ENCODE measurements around the gene HIVEP3.

HIVEP3 gene

DNA sequence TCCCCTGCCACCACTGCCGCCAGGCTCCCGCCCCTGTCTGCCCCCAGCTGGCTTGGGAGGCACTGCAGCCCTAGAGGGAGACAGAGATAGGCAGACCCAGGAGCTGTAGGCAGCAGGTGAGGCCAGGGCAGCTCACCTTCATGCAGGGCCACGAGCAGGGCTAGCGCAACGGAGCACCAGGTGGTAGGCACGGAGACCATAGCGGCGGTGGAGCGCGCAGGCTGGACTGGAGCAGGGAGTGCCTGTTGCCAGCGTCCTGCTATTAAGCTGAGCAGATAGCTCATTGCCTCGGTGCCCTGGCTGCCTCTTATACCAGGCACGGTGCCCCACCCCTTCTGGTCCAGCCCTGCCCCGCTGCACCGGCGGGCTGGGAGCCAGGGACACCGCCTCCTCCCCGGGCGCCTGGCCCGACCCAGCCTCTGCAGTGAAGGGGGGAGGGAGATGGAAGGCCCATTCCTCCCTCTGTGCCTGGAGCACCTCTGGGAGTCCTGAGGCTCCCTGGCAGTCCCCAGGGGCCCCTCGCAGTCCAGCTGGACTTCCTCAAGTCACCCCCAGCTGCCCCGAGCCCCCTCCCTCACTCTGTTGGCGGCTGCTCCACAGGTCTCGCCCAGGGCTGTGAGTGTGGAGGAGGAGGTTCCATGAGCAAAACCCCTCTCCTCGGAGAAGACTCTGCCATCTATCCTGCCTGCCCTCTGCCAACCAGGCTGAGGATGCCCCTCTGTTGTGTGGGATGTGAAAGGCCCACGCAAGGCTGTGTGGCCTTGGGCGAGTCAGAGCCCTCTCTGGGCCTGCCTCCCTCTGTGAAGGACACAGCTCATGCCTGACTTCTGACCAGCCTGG lies 434.1 kb downstream of the HIVEP3 start, which contains the start of gene EDN2:
TSS of gene EDN2 (minus strand) at position 282 of the 840 bp plus-strand sequence. CDS start at position 200, 82 bp downstream.
- H3K4me1 Mint-ChIP-seq: no peaks in the 10 kb centered on the region
- no peaks in the 10 kb centered on the region for H3K9me3 Mint-ChIP-seq
- no peak within 1 kb of the TSS for H3K27ac Mint-ChIP-seq
- no peak within 1 kb of the TSS for H3K4me3 Mint-ChIP-seq
- no peaks in the 10 kb centered on the region for H3K36me3 Mint-ChIP-seq
- peaks cover 2% of the 10 kb centered on the region for H3K27me3 Mint-ChIP-seq

DNA sequence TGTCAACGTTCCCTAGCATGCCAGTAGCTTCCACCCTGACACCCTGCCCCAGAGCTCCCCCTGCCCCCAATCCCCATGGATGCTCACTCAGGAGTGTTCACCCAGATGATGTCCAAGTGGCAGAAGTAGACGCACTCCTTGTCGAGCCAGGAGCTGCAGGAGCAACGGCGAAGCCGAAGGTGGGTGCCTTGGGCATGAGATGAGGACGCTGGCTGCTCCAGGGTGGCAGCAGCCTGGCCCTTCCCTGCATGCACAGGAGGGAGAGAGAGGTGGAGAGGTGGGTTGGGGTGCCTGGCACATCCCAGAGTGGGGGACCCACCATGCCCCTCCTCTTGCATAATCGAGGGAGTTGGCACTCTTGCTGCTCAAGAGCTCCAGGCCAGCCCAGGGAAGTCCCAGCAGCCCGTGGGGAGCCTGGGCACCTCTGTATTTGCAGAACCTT lies 434.7 kb downstream of the HIVEP3 start:
- H3K4me3 Mint-ChIP-seq: no peak overlapping the region
- H3K9me3 Mint-ChIP-seq: no peaks in the 10 kb centered on the region
- no peaks in the 10 kb centered on the region for H3K4me1 Mint-ChIP-seq
- H3K36me3 Mint-ChIP-seq: no peaks in the 10 kb centered on the region
- H3K27me3 Mint-ChIP-seq: peaks cover 2% of the 10 kb centered on the region
- no peak overlapping the region for H3K27ac Mint-ChIP-seq

DNA sequence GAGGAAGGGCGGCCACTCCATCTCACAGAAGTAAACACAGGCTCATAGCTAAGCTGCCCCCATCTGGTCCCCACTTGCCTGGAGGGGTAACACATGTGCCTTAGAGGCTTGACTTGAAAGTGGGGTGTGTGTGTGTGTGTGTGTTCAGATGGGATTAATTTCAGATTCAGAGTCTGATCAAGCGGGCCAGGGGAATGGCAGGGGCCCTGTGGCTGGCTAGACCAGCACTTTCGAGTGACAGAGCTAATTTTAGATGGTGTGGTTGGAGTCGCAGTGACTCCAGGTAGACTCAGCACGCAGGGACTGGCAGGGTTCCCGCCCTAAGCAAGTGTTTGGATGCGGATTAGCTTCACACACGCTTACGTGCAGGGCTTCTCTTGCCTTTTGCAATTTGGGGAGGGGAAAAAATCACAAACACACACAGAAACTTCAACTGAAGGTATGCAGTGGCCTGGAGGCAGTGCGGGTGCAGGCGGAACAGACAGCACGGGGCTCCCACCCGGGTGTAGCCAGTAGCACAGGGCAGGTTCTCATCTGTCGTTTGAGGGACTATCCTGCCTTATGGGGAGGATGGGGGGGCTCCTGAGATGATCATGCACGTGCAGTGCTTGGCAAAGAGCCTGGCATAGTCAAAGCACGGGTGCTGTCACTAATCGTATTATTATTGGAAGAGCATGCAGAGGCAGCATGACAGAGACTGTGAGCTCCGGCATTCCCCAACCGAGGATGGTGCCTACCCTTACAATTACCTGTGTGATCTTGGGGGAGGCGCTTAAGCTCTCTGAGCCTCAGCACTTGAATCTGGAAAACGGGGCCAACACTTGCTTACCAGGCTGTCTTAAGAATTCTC lies 435.5 kb downstream of the HIVEP3 start:
- Mint-ChIP-seq H3K4me1 (no peaks in the 10 kb centered on the region), H3K9me3 (no peaks in the 10 kb centered on the region), H3K27me3 (peaks cover 2% of the 10 kb centered on the region), H3K36me3 (no peaks in the 10 kb centered on the region), H3K27ac (no peak overlapping the region), H3K4me3 (no peak overlapping the region)

DNA sequence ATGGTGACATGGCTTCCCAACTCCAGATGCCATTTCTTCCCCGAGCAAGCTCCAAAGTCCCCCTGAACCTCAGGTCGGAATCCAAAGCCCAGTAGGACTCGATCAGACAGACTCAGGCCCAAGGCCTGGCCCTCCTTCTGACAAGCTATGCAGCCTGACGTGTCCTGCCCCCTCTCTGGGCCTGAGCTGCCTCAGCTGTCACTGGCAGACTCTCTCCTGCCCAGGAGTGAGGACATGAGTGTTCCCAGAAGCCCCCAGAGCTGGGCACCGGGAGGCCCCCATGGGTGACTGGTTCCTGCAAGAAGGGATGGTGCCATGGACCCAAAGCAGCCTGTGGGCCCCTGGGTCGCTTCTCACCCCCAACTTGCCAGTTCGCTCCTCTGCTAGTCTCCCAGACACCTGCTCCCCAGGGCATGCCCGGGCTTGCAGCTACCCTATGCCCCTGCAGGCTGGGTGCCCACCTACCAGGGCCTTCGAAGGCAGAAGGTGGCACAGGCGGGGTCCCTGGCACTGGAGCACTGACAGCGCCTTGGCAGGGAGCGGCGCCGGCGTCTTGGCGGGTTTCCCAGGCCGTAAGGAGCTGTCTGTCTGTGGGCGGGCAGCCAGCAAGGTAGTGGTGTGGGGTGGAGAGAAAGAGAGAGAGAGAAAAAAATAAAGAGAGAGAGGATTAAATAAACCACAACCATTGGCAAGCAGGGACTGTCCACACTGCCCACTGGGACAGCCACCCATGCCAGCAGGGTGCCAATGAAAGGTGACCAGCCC lies 436.5 kb downstream of the HIVEP3 start:
- no peak overlapping the region for H3K27ac Mint-ChIP-seq
- H3K36me3 Mint-ChIP-seq: no peaks in the 10 kb centered on the region
- no peaks in the 10 kb centered on the region for H3K9me3 Mint-ChIP-seq
- H3K4me3 Mint-ChIP-seq: no peak overlapping the region
- peaks cover 2% of the 10 kb centered on the region for H3K27me3 Mint-ChIP-seq
- no peaks in the 10 kb centered on the region for H3K4me1 Mint-ChIP-seq

DNA sequence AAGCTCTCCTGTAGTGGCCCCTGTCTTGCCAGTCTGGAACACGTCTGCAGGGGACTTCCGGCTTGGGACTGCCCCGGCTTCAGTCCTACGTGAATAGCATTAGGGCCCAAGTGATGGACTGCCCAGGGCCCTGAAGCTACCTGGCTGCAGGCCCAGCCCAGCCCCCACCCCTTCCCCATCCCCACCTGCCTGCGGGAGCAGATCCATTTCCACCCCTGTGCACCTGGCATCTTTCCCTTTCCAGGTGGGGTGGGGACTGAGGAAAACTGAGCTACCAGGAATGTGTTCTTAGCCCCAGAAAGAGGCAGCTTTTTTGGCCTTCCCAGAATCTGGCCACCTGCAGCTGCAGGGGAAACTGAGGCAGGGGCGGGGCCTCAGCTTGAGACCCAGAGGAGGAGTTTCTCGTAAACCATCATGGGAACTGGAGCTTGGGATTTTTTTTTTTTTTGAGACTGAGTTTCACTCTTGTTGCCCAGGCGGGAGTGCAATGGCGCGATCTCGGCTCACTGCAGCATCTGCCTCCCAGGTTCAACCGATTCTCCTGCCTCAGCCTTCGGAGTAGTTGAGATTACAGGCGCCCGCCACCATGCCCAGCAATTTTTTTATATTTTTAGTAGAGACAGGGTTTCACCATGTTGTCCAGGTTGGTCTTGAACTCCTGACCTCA lies 437.5 kb downstream of the HIVEP3 start:
- no peak overlapping the region for H3K27ac Mint-ChIP-seq
- no peak overlapping the region for H3K4me3 Mint-ChIP-seq
- H3K27me3 Mint-ChIP-seq: peaks cover 2% of the 10 kb centered on the region
- no peaks in the 10 kb centered on the region for H3K4me1 Mint-ChIP-seq
- no peaks in the 10 kb centered on the region for H3K36me3 Mint-ChIP-seq
- no peaks in the 10 kb centered on the region for H3K9me3 Mint-ChIP-seq

DNA sequence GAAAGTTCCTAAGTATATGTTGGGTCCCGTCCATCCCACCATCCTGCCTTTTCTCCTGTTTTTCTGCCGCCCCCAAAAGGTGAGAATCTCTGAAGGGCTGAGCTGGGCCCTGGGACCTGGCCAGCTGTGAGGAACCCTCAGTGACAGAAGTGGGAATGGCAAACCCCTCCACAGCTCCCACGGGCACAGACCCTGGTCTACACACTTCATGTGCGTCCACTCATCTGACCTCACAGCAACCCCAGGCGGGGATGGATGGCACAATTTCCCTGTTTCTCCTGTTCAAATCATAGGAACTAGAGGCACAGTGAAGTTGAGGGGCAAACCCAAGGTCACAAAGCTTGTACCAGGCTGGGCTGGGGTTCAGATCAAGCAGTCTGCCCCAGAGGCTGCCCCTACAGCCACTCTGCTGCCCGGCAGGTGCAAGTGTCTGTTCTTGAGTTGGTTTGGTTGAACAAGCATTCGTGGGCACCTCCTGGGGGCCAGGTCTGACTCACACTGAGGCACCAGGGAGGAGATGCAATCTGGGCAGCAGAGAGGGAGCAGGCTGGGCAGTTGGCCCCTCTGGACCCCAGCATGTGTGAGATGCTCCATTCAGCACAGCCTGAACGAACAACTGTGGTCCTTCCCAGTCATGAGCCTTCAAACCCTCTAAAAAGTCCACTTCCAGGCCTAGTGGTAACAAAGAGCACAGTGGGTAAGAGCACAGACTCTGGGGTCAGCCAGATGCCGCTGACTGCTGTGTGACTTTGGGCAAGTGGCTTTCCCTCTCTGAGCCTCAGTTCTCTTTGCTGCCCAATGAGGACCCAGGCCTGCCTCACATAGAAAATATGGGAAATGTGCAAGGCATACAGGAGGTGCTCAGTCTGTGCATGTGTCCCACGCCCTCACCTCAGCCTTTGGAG lies 438.3 kb downstream of the HIVEP3 start:
- Mint-ChIP-seq H3K9me3 (no peaks in the 10 kb centered on the region), H3K36me3 (no peaks in the 10 kb centered on the region), H3K27me3 (no peaks in the 10 kb centered on the region), H3K4me3 (no peak overlapping the region), H3K27ac (no peak overlapping the region), H3K4me1 (no peaks in the 10 kb centered on the region)

DNA sequence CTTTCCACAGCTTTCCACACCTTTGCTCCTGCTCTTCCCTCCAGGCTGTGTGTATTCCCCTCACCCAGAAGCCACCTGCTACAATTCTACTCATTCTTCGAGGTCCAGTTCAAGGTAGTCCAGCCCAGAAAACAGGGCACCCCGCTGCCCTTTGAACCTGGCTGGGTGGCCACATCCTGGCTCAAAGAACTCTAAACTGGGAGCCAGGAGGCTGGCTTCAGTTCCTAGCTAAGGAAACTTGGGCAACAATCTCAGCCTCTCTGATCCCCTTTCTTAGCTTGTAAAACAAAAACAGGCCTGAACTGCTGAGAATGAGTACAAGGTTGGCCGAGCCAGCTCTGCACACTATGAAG lies 438.9 kb downstream of the HIVEP3 start:
- no peaks in the 10 kb centered on the region for H3K36me3 Mint-ChIP-seq
- H3K27me3 Mint-ChIP-seq: no peaks in the 10 kb centered on the region
- H3K9me3 Mint-ChIP-seq: no peaks in the 10 kb centered on the region
- H3K4me1 Mint-ChIP-seq: no peaks in the 10 kb centered on the region
- no peak overlapping the region for H3K4me3 Mint-ChIP-seq
- H3K27ac Mint-ChIP-seq: no peak overlapping the region

DNA sequence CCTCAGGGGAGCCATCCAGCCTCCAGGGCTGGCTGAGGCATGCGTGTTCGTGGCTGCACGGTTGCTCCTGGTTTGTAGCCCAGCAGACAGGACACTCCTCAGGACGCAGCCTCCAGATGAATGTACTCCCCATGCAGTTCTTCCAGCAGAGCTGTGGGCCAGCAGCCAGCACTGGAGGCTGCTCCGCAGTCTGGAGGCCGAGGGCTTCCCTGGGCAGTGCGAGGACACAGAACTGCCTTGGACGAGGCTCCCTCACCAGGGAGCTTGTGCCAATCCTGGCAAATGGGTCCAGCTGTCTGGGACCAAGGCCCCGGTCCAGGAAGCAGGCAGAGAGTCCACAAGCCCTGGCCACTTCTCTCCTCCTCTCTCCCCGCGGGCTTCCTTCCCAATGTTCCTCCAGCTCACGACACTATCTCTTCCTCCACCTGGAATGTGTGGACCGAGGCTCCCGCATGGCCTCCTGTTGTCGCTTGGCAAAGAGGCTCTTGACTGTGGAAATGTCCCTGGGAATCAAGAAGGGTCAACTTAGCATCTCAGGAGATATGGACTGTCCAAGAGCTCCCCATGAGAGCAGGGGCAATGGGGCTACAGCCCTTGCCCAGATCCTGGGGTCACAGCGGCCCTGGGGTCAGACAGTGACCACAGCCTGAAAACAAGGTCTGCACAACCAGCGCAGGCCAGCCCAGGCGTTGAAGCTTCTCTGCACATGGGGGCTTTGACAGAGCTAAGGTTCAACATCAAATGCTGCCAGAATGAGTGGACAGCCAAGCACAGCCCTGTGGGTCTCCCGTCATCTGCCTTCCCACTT lies 439.5 kb downstream of the HIVEP3 start:
- H3K4me3 Mint-ChIP-seq: no peak overlapping the region
- no peaks in the 10 kb centered on the region for H3K27me3 Mint-ChIP-seq
- H3K27ac Mint-ChIP-seq: no peak overlapping the region
- no peaks in the 10 kb centered on the region for H3K36me3 Mint-ChIP-seq
- no peaks in the 10 kb centered on the region for H3K9me3 Mint-ChIP-seq
- H3K4me1 Mint-ChIP-seq: no peaks in the 10 kb centered on the region

DNA sequence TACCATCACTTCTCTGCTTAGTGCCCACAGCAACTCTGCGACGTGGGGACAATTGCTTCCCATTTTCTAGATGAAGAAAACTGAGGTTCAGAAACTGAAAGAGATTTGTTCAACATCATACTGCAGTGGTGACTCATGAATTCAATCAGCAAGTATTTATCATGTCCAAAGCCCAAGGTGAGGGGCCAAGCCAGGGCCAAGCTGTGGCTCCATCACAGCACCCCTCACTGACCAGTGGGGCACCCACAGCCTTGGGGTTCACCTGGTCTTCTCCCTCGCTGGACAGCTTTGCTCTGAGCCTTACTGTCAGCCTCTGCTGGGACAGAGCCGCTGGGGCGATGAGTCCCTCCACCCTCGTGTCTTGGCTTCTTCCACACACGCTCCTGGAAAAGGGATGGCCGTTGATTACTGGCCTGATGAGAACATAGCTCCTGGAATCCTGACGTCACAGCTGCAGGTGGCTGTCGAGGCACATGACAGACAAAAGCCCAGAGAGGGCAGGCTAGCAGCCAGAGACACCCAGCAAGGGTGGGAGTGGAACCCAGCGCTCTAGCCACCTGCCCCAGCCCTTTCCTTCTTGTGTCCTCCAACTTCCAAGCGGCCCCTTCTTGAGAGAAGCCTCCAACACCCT lies 440.5 kb downstream of the HIVEP3 start:
- Mint-ChIP-seq H3K4me1 (no peaks in the 10 kb centered on the region), H3K4me3 (no peak overlapping the region), H3K27ac (no peak overlapping the region), H3K36me3 (no peaks in the 10 kb centered on the region), H3K27me3 (no peaks in the 10 kb centered on the region), H3K9me3 (no peaks in the 10 kb centered on the region)

- Mint-ChIP-seq H3K4me3 (no peak overlapping the region), H3K27me3 (no peaks in the 10 kb centered on the region), H3K36me3 (no peaks in the 10 kb centered on the region), H3K9me3 (no peaks in the 10 kb centered on the region), H3K4me1 (no peaks in the 10 kb centered on the region), H3K27ac (no peak overlapping the region)
These were observed 441.8 kb downstream of the HIVEP3 start for GRCh38 chr1:41476807-41477361.

DNA sequence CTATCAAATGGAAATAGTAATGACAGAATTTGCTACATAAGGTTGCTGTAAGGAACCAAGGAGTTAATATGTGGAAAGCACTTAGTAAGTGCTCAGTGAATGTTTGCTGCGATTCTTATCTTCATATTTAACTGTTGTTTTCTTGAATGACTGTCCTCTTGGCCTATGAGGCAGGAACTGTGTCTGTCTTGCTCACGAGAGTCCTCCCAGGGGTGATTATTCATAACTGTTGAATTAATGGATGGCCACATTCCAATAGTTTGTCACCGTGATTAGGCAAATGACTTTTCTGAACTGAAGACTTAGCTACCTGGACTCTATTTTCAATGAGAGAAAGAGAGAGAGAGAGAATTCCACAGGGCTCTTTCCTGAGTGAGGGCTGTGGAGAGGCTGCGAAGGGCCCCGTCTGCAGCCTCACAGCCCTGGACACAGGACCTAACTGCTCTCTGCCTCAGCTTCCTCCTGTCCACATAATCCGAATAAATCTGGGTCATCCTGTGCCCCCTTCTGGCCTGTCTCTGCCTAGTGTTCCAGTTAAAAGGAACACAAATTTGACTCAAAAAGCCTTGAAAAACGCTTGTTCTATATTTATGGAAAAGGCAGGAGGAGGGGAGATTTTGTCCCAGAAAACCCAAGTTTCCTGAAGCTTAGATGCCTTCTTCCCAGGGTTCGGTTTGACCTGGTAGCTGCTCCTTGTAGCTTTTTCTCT lies 442.7 kb downstream of the HIVEP3 start:
- H3K4me3 Mint-ChIP-seq: no peak overlapping the region
- no peaks in the 10 kb centered on the region for H3K4me1 Mint-ChIP-seq
- H3K9me3 Mint-ChIP-seq: no peaks in the 10 kb centered on the region
- H3K27me3 Mint-ChIP-seq: no peaks in the 10 kb centered on the region
- no peaks in the 10 kb centered on the region for H3K36me3 Mint-ChIP-seq
- H3K27ac Mint-ChIP-seq: no peak overlapping the region

- H3K4me3 Mint-ChIP-seq: no peak overlapping the region
- H3K27ac Mint-ChIP-seq: no peak overlapping the region
- no peaks in the 10 kb centered on the region for H3K36me3 Mint-ChIP-seq
- H3K9me3 Mint-ChIP-seq: no peaks in the 10 kb centered on the region
- H3K4me1 Mint-ChIP-seq: no peaks in the 10 kb centered on the region
- no peaks in the 10 kb centered on the region for H3K27me3 Mint-ChIP-seq
These were observed 443.4 kb downstream of the HIVEP3 start for GRCh38 chr1:41475346-41475745.

Data from activated naive CD4-positive, alpha-beta T cell treated with anti-CD3 and anti-CD28 coated beads, Interleukin-2, amount 50 U/mL, for 24 hours (primary cell).